ENCODE results near the gene SKAP1.
"Not testable (repeated sequence)": the region's sequence is repeated elsewhere in the genome, so short reads cannot be mapped to it uniquely, and the experiment has no call there.

SKAP1 gene

GRCh38 chr17:48410821-48411220 is 19.2 kb downstream of the SKAP1 start:
- DNase-seq, result not testable (repeated sequence)

- DNase-seq, result no peak
Measured at GRCh38 chr17:48409607-48410006, 20.4 kb downstream of the SKAP1 start.

- no peak for DNase-seq
Measured at GRCh38 chr17:48406936-48407567, 23.0 kb downstream of the SKAP1 start.

- DNase-seq, result no peak
Measured at GRCh38 chr17:48394821-48395220, 35.2 kb downstream of the SKAP1 start.

GRCh38 chr17:48393283-48393682 is 36.7 kb downstream of the SKAP1 start:
- no peak for DNase-seq

GRCh38 chr17:48392857-48393256 is 37.2 kb downstream of the SKAP1 start:
- no peak for DNase-seq

GRCh38 chr17:48391444-48391843 is 38.6 kb downstream of the SKAP1 start:
- DNase-seq, result peak; percentile 71

GRCh38 chr17:48389903-48390302 is 40.1 kb downstream of the SKAP1 start:
- DNase-seq, result no peak

- no peak for DNase-seq
Measured at GRCh38 chr17:48388955-48389743, 40.9 kb downstream of the SKAP1 start.

GRCh38 chr17:48386826-48387225 is 43.2 kb downstream of the SKAP1 start:
- no peak for DNase-seq

GRCh38 chr17:48385319-48385718 is 44.7 kb downstream of the SKAP1 start:
- DNase-seq, result peak; percentile 19

- DNase-seq, result peak; percentile 4
Measured at GRCh38 chr17:48384164-48384563, 45.9 kb downstream of the SKAP1 start.

GRCh38 chr17:48382989-48383388 is 47.0 kb downstream of the SKAP1 start:
- DNase-seq, result peak; percentile 38

- no peak for DNase-seq
Measured at GRCh38 chr17:48378708-48379392, 51.2 kb downstream of the SKAP1 start.

GRCh38 chr17:48378238-48378637 is 51.8 kb downstream of the SKAP1 start:
- DNase-seq, result no peak

GRCh38 chr17:48376682-48377325 is 53.2 kb downstream of the SKAP1 start:
- DNase-seq, result no peak

GRCh38 chr17:48375356-48375755 is 54.7 kb downstream of the SKAP1 start:
- peak; percentile 16 for DNase-seq

GRCh38 chr17:48374650-48375230 is 55.3 kb downstream of the SKAP1 start:
- DNase-seq, result peak; percentile 8

GRCh38 chr17:48373883-48374282 is 56.1 kb downstream of the SKAP1 start:
- DNase-seq, result no peak

GRCh38 chr17:48373130-48373830 is 56.7 kb downstream of the SKAP1 start:
- no peak for DNase-seq

GRCh38 chr17:48368967-48369366 is 61.0 kb downstream of the SKAP1 start:
- not testable (repeated sequence) for DNase-seq

- no peak for DNase-seq
Measured at GRCh38 chr17:48368352-48368908, 61.6 kb downstream of the SKAP1 start.
